GM12878 (cell line): ENCODE results near the gene KLF7. TPM values are rescaled to one million over a fixed set of nuclear protein-coding genes. Genes with fewer than 3 reads are reported as not detected.

Source experiments
- ATAC-seq: fragments of 200-7000 bp; cut with Tn5 transposase; 3 replicates; pipeline ENCODE4 v1.9.1; 2020; ENCODE audit warnings: mild to moderate bottlenecking, moderate library complexity
- BruUV-seq: library from RNA; stranded (reverse); fragments of 400-500 nt; replicated peaks from 2 replicates; lab custom pipeline; 2021; lab: Mats Ljungman, UMichigan
- CTCF ChIA-PET: fragments of 300-600 bp; sonication (Branson Sonifier 250); formaldehyde crosslinking; extraction: SDS; loops from one replicate; lab custom pipeline; 2021; ENCODE audit warnings: inconsistent platforms; lab: Yijun Ruan, JAX
- POLR2A ChIA-PET: fragments of 350-600 bp; formaldehyde crosslinking; extraction: SDS; loops from one replicate; lab custom pipeline; 2021; ENCODE audit warnings: inconsistent platforms; lab: Charles Lee
- RAD21 ChIA-PET: fragments of 300-600 bp; sonication (Branson Sonifier 250); formaldehyde crosslinking; loops from one replicate; lab custom pipeline; 2023; ENCODE audit warnings: antibody characterized with exemption; ENCODE audit not compliant: unreplicated experiment; lab: Charles Lee
- SMC1A ChIA-PET: fragments of 300-600 bp; sonication (Branson Sonifier 250); formaldehyde crosslinking; loops from one replicate; lab custom pipeline; 2023; ENCODE audit not compliant: unreplicated experiment, uncharacterized antibody; lab: Charles Lee
- DNase-seq: peaks from one replicate; pipeline ENCODE4 v3.0.0-alpha.2; 2011; ENCODE audit warnings: low read depth, low spot score
- FAIRE-seq: peaks from 3 replicates; lab custom pipeline; 2011; peaks lifted over from hg19 to GRCh38; lab: Jason Lieb, UNC
- H2AFZ ChIP-seq: 2 replicates; pipeline ENCODE4 v1.6.0; 2011; ENCODE audit warnings: low read depth, low read length, control low read depth; ENCODE audit not compliant: control insufficient read depth
- H3K27ac ChIP-seq: 2 replicates; pipeline ENCODE4 v1.5.1; 2011; ENCODE audit warnings: control low read depth; ENCODE audit not compliant: control insufficient read depth, insufficient read depth
- H3K27me3 ChIP-seq, 2 experiments: replicated peaks in 1 of 2; 2 replicates each; pipeline versions ENCODE4 v1.6.0 to v1.6.1; 2011; ENCODE audit warnings: low read length in 1 of 2; ENCODE audit not compliant: control insufficient read depth in 2 of 2, insufficient read depth in 2 of 2
- H3K36me3 ChIP-seq, 2 experiments: 2 replicates each; pipeline ENCODE4 v1.5.1; 2011; ENCODE audit warnings: low read length in 1 of 2; ENCODE audit not compliant: control insufficient read depth in 2 of 2, insufficient read depth in 2 of 2
- H3K4me1 ChIP-seq: 2 replicates; pipeline ENCODE4 v1.6.1; 2011; ENCODE audit warnings: mild to moderate bottlenecking, low read length, moderate library complexity, mixed read lengths; ENCODE audit not compliant: control insufficient read depth, insufficient read depth
- H3K4me2 ChIP-seq: 2 replicates; pipeline ENCODE4 v1.6.0; 2011; ENCODE audit warnings: control low read depth; ENCODE audit not compliant: control insufficient read depth, insufficient read depth
- H3K4me3 ChIP-seq: fragments of 200-600 bp; sonication (generic); 2 replicates; pipeline ENCODE4 v1.5.1; 2016
- H3K79me2 ChIP-seq: 2 replicates; pipeline ENCODE4 v1.6.0; 2011; ENCODE audit warnings: low read length; ENCODE audit not compliant: control insufficient read depth, insufficient read depth
- H3K9ac ChIP-seq: 2 replicates; pipeline ENCODE4 v1.8.0; 2011; ENCODE audit warnings: low read length, control low read depth, mixed read lengths; ENCODE audit not compliant: control insufficient read depth, insufficient read depth
- H3K9me3 ChIP-seq: replicated peaks from 3 replicates; pipeline ENCODE4 v1.5.1; 2011; ENCODE audit warnings: mild to moderate bottlenecking, low read length; ENCODE audit not compliant: control insufficient read depth, insufficient read depth
- H4K20me1 ChIP-seq: 2 replicates; pipeline ENCODE4 v1.6.0; 2011; ENCODE audit not compliant: control insufficient read depth, insufficient read depth
- ASH2L ChIP-seq: fragments of 300-600, 200-600 bp; sonication (generic); IDR thresholded peaks from 2 replicates; pipeline ENCODE4 v1.6.1; 2017; ENCODE audit warnings: low read depth, mild to moderate bottlenecking, borderline replicate concordance
- CHD4 ChIP-seq: fragments of 200-600 bp; sonication (generic); IDR thresholded peaks from 2 replicates; pipeline ENCODE4 v1.6.1; 2016; ENCODE audit warnings: mild to moderate bottlenecking
- DPF2 ChIP-seq: fragments of 450-650 bp; IDR thresholded peaks from 2 replicates; pipeline ENCODE4 v1.6.1; 2017; ENCODE audit warnings: mild to moderate bottlenecking
- E4F1 ChIP-seq: fragments of 450-650 bp; IDR thresholded peaks from 2 replicates; pipeline ENCODE4 v1.6.1; 2018; ENCODE audit warnings: borderline replicate concordance, mild to moderate bottlenecking; ENCODE audit not compliant: partially characterized antibody
- EZH2 ChIP-seq: IDR thresholded peaks from 2 replicates; pipeline ENCODE4 v1.6.1; 2012; ENCODE audit warnings: low read depth, mild to moderate bottlenecking, control low read depth, inconsistent platforms, low read length, borderline replicate concordance; ENCODE audit not compliant: control insufficient read depth
- FOXK2 ChIP-seq: fragments of 450-650 bp; IDR thresholded peaks from 2 replicates; pipeline ENCODE4 v1.6.1; 2017; ENCODE audit warnings: mild to moderate bottlenecking, moderate library complexity
- MEF2B ChIP-seq: fragments of 450-650 bp; IDR thresholded peaks from 2 replicates; pipeline ENCODE4 v1.6.1; 2018; ENCODE audit warnings: mild to moderate bottlenecking, moderate library complexity; ENCODE audit not compliant: partially characterized antibody, poor library complexity, severe bottlenecking
- MXI1 ChIP-seq: fragments of 150-350 bp; IDR thresholded peaks from 2 replicates; pipeline ENCODE4 v1.6.1; 2011; ENCODE audit warnings: low read depth, mild to moderate bottlenecking, inconsistent platforms, low read length, improper control_type of control experiment
- NBN ChIP-seq: fragments of 450-650 bp; IDR thresholded peaks from 2 replicates; pipeline ENCODE4 v1.6.1; 2016
- POLR2A ChIP-seq: IDR thresholded peaks from 2 replicates; pipeline ENCODE4 v1.6.1; 2011; ENCODE audit warnings: low read depth, mild to moderate bottlenecking, low read length
- RAD51 ChIP-seq: fragments of 450-650 bp; IDR thresholded peaks from 2 replicates; pipeline ENCODE4 v1.6.1; 2016; ENCODE audit warnings: moderate library complexity, mild to moderate bottlenecking, inconsistent platforms
- RB1 ChIP-seq: fragments of 450-650 bp; formaldehyde crosslinking; IDR thresholded peaks from 2 replicates; pipeline ENCODE4 v1.6.1; 2017; ENCODE audit warnings: mild to moderate bottlenecking, borderline replicate concordance
- SKIL ChIP-seq: fragments of 450-650 bp; IDR thresholded peaks from 2 replicates; pipeline ENCODE4 v1.6.1; 2017; ENCODE audit warnings: mild to moderate bottlenecking, low read depth, inconsistent platforms; ENCODE audit not compliant: poor library complexity, severe bottlenecking
- SUPT20H ChIP-seq: IDR thresholded peaks from 2 replicates; pipeline ENCODE4 v1.6.1; 2011; ENCODE audit warnings: low read depth, mild to moderate bottlenecking, low read length, moderate library complexity, borderline replicate concordance; ENCODE audit not compliant: control insufficient read depth
- ZBTB33 ChIP-seq: fragments of 450-650 bp; IDR thresholded peaks from 2 replicates; pipeline ENCODE4 v1.6.1; 2017; ENCODE audit warnings: mild to moderate bottlenecking
- ZSCAN29 ChIP-seq: fragments of 450-650 bp; IDR thresholded peaks from 2 replicates; pipeline ENCODE4 v1.6.1; 2017; ENCODE audit warnings: mild to moderate bottlenecking, moderate library complexity
- WGBS: methylation state at CpG from one replicate; pipeline ENCODE4 v1.1.6; 2016; ENCODE audit warnings: low lambda C conversion rate; ENCODE audit not compliant: insufficient replicate concordance, insufficient coverage; ENCODE audit errors: missing lambda C conversion rate; 5-methylcytosine and 5-hydroxymethylcytosine counted together
- in situ Hi-C: fragments of 300-500 bp; cut with MboI; formaldehyde crosslinking; loops from 9 replicates; pipeline ENCODE4 v1.14.3; 2018; ENCODE audit warnings: mixed read lengths
- intact Hi-C: fragments of 100-400 bp; cut with micrococcal nuclease; formaldehyde crosslinking; loops from one replicate; pipeline ENCODE4 v1.14.2; 2022; ENCODE audit not compliant: unreplicated experiment
- polyA plus RNA-seq, 11 experiments: library from polyadenylated mRNA; depleted of rRNA in 4 of 11; unstranded in 6 of 11; stranded (reverse) in 5 of 11; fragments of >200 nt; fragmentation: Nextera tagmentation in 4 of 11; fragmentation: Illumina TruSeq in 1 of 11; extraction: Ambion mirVana in 4 of 11; extraction: Trizol in 1 of 11; gene quantifications; 1 replicate in 1 of 11; 2 replicates in 10 of 11; pipeline versions ENCODE4 v1.2.1 to v1.2.3, GENCODE V29; 2011 to 2016; ENCODE audit warnings: inconsistent platforms in 2 of 11, missing spikeins in 2 of 11, low read depth in 1 of 11
- total RNA-seq, 4 experiments: library from RNA; depleted of rRNA in 3 of 4; stranded (reverse); fragments of >200 nt in 3 of 4; fragmentation: Illumina TruSeq in 1 of 4; extraction: Trizol in 1 of 4; gene quantifications; 2 replicates each; pipeline versions ENCODE4 v1.2.1 to v1.2.3, GENCODE V29; 2013 to 2021

KLF7 gene
- total and polyA plus RNA-seq, 10 of the 15 experiments (the other 5 are each of a cell fraction or from before 2014, with no cell fraction given), result 2.4 to 24.8 (median 8.5) TPM

GRCh38 chr2:207166349-207167098 is 776 bp upstream of the KLF7 start:
- H3K9ac ChIP-seq, result peak overlapping the region; percentile 98
- intact Hi-C loops, result loop anchor here (2.0 to 10.0 kb wide), 4 partner anchors 58 to 372 kb away; no protein-coding TSS in a partner anchor
- H3K27me3 ChIP-seq, result no peaks in the 10 kb centered on the region
- no peaks in the 10 kb centered on the region for H3K36me3 ChIP-seq
- no peaks in the 10 kb centered on the region for H4K20me1 ChIP-seq
- H3K79me2 ChIP-seq, result peaks cover 41% of the 10 kb centered on the region
- DNase-seq (no peak), FAIRE-seq (no peak), ATAC-seq (peak; percentile 73)
- ChIA-PET POLR2A (interaction anchor here (0.8 to 4.7 kb wide), 18 partner anchors 10 to 401 kb away, joined by 3 to 56 read pairs (median 5); partner anchors contain the start of genes CREB1, FASTKD2 and MDH1B), RAD21 (interaction anchor here (0.6 to 6.2 kb wide), 24 partner anchors 9 to 364 kb away, joined by 3 to 58 read pairs (median 5); partner anchors contain the start of gene CREB1), CTCF (interaction anchor here (0.6 to 4.8 kb wide), 11 partner anchors 11 to 310 kb away, joined by 3 to 25 read pairs (median 4); no protein-coding TSS in a partner anchor), SMC1A (interaction anchor here (0.9 to 7.3 kb wide), 20 partner anchors 10 to 366 kb away, joined by 3 to 52 read pairs (median 4); no protein-coding TSS in a partner anchor)
- peak overlapping the region; percentile 81 for H3K4me3 ChIP-seq
- peaks cover 4% of the 10 kb centered on the region; the same call in 1 of the 2 replicates for H3K4me1 ChIP-seq
- H2AFZ ChIP-seq, result peak overlapping the region; percentile 85
- H3K27ac ChIP-seq, result peak overlapping the region; percentile 97
- TSS peak; percentile 89 for BruUV-seq
- H3K4me2 ChIP-seq, result peak overlapping the region; percentile 91
- in situ Hi-C loops, result no loop called here
- no peaks in the 10 kb centered on the region; the same call in 2 of the 3 replicates for H3K9me3 ChIP-seq
- WGBS, result under 1% methylated on average over 36 of the region's 86 CpGs
- TF ChIP-seq RB1, result peak; percentile 93; the same call in 1 of the 2 replicates
- TF ChIP-seq POLR2A, result peak; percentile 96
- peak; percentile 75 for TF ChIP-seq MXI1
- no peak for TF ChIP-seq EZH2
- TF ChIP-seq MEF2B, result peak; percentile 78
- no peak for TF ChIP-seq NBN
- TF ChIP-seq ZBTB33, result no peak
- TF ChIP-seq ASH2L, result no peak
- 0 out of 2 replicates have a peak, but pooled peaks have one; percentile 35 for TF ChIP-seq ZSCAN29
- TF ChIP-seq SKIL, result no peak
- TF ChIP-seq FOXK2, result no peak
- TF ChIP-seq DPF2, result peak; percentile 95
- no peak for TF ChIP-seq RAD51
- no peak for TF ChIP-seq SUPT20H
- TF ChIP-seq E4F1, result no peak
- no peak for TF ChIP-seq CHD4
